Measurements from ENCODE around the gene HOXD13. TPM values are rescaled to one million over a fixed set of nuclear protein-coding genes. Genes with fewer than 3 reads are reported as not detected.

The HOXD13 gene
- total RNA-seq, 4 donors from 2014 or later = not detected

GRCh38 chr2:176072951-176073904 lies 19.3 kb upstream of the HOXD13 start:
- H3K9me3 ChIP-seq = no peaks in the 10 kb centered on the region
- H3K4me1 ChIP-seq = peaks cover 0 to 10% of the 10 kb centered on the region in 2 donors
- in situ Hi-C loops (cut with MboI; ENCODE audit: low sequenced_read_pairs in 4 of 4) = loop anchor here in 2 of 4 donors (10.0 kb wide), 1 partner anchor 388 kb away; no protein-coding TSS in a partner anchor
- no peak for TF ChIP-seq CTCF (IDR thresholded peaks at IDR 0.05 in 4 of 5, conservative IDR thresholded peaks at IDR 0.05 in 1 of 5)
- TF ChIP-seq POLR2A (IDR thresholded peaks at IDR 0.05) = no peak
- intact Hi-C loops (cut with DNase I; ENCODE audit: low total_unique reads) = no loop called here
- H3K36me3 ChIP-seq = no peaks in the 10 kb centered on the region
- H3K4me3 ChIP-seq = no peak overlapping the region
- DNase-seq = no peak
- no peak overlapping the region for H3K27ac ChIP-seq
- no peak for ATAC-seq
- peaks cover 97 to 100% (median 100%) of the 10 kb centered on the region in 3 donors for H3K27me3 ChIP-seq

GRCh38 chr2:176074919-176075425 lies 17.5 kb upstream of the HOXD13 start:
- H3K4me3 ChIP-seq = no peak overlapping the region
- H3K9me3 ChIP-seq = no peaks in the 10 kb centered on the region
- ATAC-seq (no peak), DNase-seq (no peak)
- intact Hi-C loops (cut with DNase I; ENCODE audit: low total_unique reads) (loop anchor here (2.0 to 5.0 kb wide), 2 partner anchors 18 to 37 kb away; partner anchors contain the start of gene HOXD13), in situ Hi-C loops (cut with MboI; ENCODE audit: low sequenced_read_pairs in 4 of 4) (loop anchor here in 3 of 4 donors (10.0 to 25.0 kb wide), 2 partner anchors 390 to 713 kb away; no protein-coding TSS in a partner anchor)
- H3K27me3 ChIP-seq = peaks cover 97 to 100% (median 98%) of the 10 kb centered on the region in 3 donors
- TF ChIP-seq POLR2A (IDR thresholded peaks at IDR 0.05) = no peak
- TF ChIP-seq CTCF (IDR thresholded peaks at IDR 0.05 in 4 of 5, conservative IDR thresholded peaks at IDR 0.05 in 1 of 5) = no peak
- H3K4me1 ChIP-seq = peaks cover 10 to 18% of the 10 kb centered on the region in 2 donors
- no peaks in the 10 kb centered on the region for H3K36me3 ChIP-seq
- H3K27ac ChIP-seq = no peak overlapping the region

GRCh38 chr2:176075481-176075880 lies 17.0 kb upstream of the HOXD13 start:
- Histone ChIP-seq H3K4me1 (peaks cover 12 to 18% of the 10 kb centered on the region in 2 donors), H3K9me3 (no peaks in the 10 kb centered on the region), H3K27me3 (peaks cover 93 to 97% (median 94%) of the 10 kb centered on the region in 3 donors), H3K27ac (no peak overlapping the region), H3K4me3 (no peak overlapping the region), H3K36me3 (no peaks in the 10 kb centered on the region)
- DNase-seq = no peak
- in situ Hi-C loops (cut with MboI; ENCODE audit: low sequenced_read_pairs in 4 of 4) (loop anchor here in 3 of 4 donors (10.0 to 25.0 kb wide), 2 partner anchors 391 to 713 kb away; no protein-coding TSS in a partner anchor), intact Hi-C loops (cut with DNase I; ENCODE audit: low total_unique reads) (loop anchor here (2.0 to 5.0 kb wide), 2 partner anchors 17 to 37 kb away; partner anchors contain the start of gene HOXD13)
- TF ChIP-seq POLR2A (IDR thresholded peaks at IDR 0.05) (no peak), CTCF (IDR thresholded peaks at IDR 0.05 in 4 of 5, conservative IDR thresholded peaks at IDR 0.05 in 1 of 5) (no peak)
- no peak for ATAC-seq

- no peak overlapping the region for H3K27ac ChIP-seq
- H3K27me3 ChIP-seq = peaks cover 93 to 97% (median 94%) of the 10 kb centered on the region in 3 donors
- in situ Hi-C loops (cut with MboI; ENCODE audit: low sequenced_read_pairs in 4 of 4) = loop anchor here in 3 of 4 donors (10.0 to 25.0 kb wide), 2 partner anchors 391 to 714 kb away; no protein-coding TSS in a partner anchor
- no peaks in the 10 kb centered on the region for H3K36me3 ChIP-seq
- H3K4me1 ChIP-seq = peaks cover 14 to 18% of the 10 kb centered on the region in 2 donors
- no peak for TF ChIP-seq CTCF (IDR thresholded peaks at IDR 0.05 in 4 of 5, conservative IDR thresholded peaks at IDR 0.05 in 1 of 5)
- TF ChIP-seq POLR2A (IDR thresholded peaks at IDR 0.05) = no peak
- no peak for DNase-seq
- no peak overlapping the region for H3K4me3 ChIP-seq
- intact Hi-C loops (cut with DNase I; ENCODE audit: low total_unique reads) = loop anchor here (5.0 kb wide), 1 partner anchor 36 kb away; no protein-coding TSS in a partner anchor
- ATAC-seq = no peak
- no peaks in the 10 kb centered on the region for H3K9me3 ChIP-seq
These were observed 16.5 kb upstream of the HOXD13 start for GRCh38 chr2:176076063-176076462.

Data from gastrocnemius medialis (tissue), 4 donors.